Stimulated activated CD8-positive, alpha-beta memory T cell treated with anti-CD3 and anti-CD28 coated beads, Interleukin-7, amount 100 ng/mL, for 24 hours (primary cell): ENCODE data around the gene BDH1.

Source experiments
- DNase-seq: peaks from one replicate; pipeline ENCODE4 v3.0.0-alpha.2; 2020; ENCODE audit warnings: low read depth

BDH1 gene

DNA sequence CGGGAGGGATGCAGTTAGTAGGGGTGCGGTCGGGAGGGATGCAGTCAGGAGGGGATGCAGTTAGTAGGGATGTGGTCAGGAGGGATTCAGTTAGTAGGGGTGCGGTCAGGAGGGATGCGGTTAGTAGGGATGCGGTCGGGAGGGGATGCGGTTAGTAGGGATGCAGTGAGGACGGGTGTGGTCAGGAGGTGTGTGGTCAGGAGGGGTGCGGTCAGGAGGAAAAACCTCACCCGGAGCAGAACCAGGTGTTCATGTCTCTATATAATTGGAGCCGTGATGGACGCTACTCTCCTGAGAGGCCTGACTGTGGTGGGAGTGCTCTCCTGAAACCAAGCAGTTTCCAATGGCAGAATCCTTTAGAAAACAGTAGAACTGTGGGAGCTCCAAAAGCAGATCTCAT lies 95.8 kb downstream of the BDH1 start:
- no peak for DNase-seq
